IPS-20b (cell line): ENCODE measurements around the gene CEP164.
A peak's percentile ranks its signal among the peaks of the same experiment; 100 is the strongest.

Experiments used
- H3K27ac ChIP-seq: one replicate; pipeline ENCODE4 v1.5.1; 2013; ENCODE audit warnings: low read length
- H3K27me3 ChIP-seq: 2 replicates; pipeline ENCODE4 v1.6.1; 2013; ENCODE audit warnings: mild to moderate bottlenecking, low read length, inconsistent platforms; ENCODE audit not compliant: insufficient read depth
- H3K36me3 ChIP-seq: 2 replicates; pipeline ENCODE4 v1.6.1; 2013; ENCODE audit warnings: low read depth, mild to moderate bottlenecking, inconsistent platforms, low read length, moderate library complexity; ENCODE audit not compliant: insufficient read depth
- H3K4me1 ChIP-seq: 2 replicates; pipeline ENCODE4 v1.6.1; 2013; ENCODE audit warnings: mild to moderate bottlenecking, control low read depth, inconsistent platforms, low read length, moderate library complexity; ENCODE audit not compliant: insufficient read depth
- H3K4me3 ChIP-seq: 2 replicates; pipeline ENCODE4 v1.5.1; 2013; ENCODE audit warnings: mild to moderate bottlenecking, low read length, inconsistent platforms
- H3K9ac ChIP-seq: 2 replicates; pipeline ENCODE4 v1.6.1; 2013; ENCODE audit warnings: low read depth, mild to moderate bottlenecking, inconsistent platforms, low read length, moderate library complexity
- H3K9me3 ChIP-seq: 2 replicates; pipeline ENCODE4 v1.6.1; 2013; ENCODE audit warnings: mild to moderate bottlenecking, low read depth, low read length, inconsistent platforms; ENCODE audit not compliant: insufficient read depth

Gene CEP164

GRCh38 chr11:117327567-117328374 is at the start of gene CEP164:
TSS of gene CEP164 (plus strand) at chr11:117327854. CDS start at chr11:117338587, 10,733 bp downstream.
- H3K4me3 ChIP-seq: peak within 1 kb of the TSS; percentile 90
- peak within 1 kb of the TSS; percentile 82; the same call in 1 of the 2 replicates for H3K9ac ChIP-seq
- H3K4me1 ChIP-seq: no peaks in the 10 kb centered on the region
- H3K36me3 ChIP-seq: no peaks in the 10 kb centered on the region
- no peak within 1 kb of the TSS for H3K27ac ChIP-seq
- 0 out of 2 replicates have a peak, but pooled peaks cover 7% of the 10 kb centered on the region for H3K27me3 ChIP-seq
- no peaks in the 10 kb centered on the region for H3K9me3 ChIP-seq

- peaks cover 46% of the 10 kb centered on the region for H3K36me3 ChIP-seq
- H3K27ac ChIP-seq: no peak overlapping the region
- H3K27me3 ChIP-seq: no peaks in the 10 kb centered on the region
- no peaks in the 10 kb centered on the region for H3K9me3 ChIP-seq
- H3K4me1 ChIP-seq: 0 out of 2 replicates have a peak, but pooled peaks cover 4% of the 10 kb centered on the region
- no peak overlapping the region for H3K4me3 ChIP-seq
- H3K9ac ChIP-seq: no peak overlapping the region
Measured at GRCh38 chr11:117278347-117278746, 49.3 kb upstream of the CEP164 start.

GRCh38 chr11:117279711-117280376 is 47.8 kb upstream of the CEP164 start:
- Histone ChIP-seq H3K36me3 (peaks cover 60% of the 10 kb centered on the region), H3K27me3 (no peaks in the 10 kb centered on the region), H3K27ac (no peak overlapping the region), H3K4me1 (no peaks in the 10 kb centered on the region), H3K9me3 (no peaks in the 10 kb centered on the region), H3K9ac (no peak overlapping the region), H3K4me3 (no peak overlapping the region)

GRCh38 chr11:117281159-117281558 is 46.5 kb upstream of the CEP164 start:
- Histone ChIP-seq H3K36me3 (peaks cover 64% of the 10 kb centered on the region), H3K9ac (no peak overlapping the region)

GRCh38 chr11:117281869-117282268 is 45.8 kb upstream of the CEP164 start:
- Histone ChIP-seq H3K36me3 (peaks cover 71% of the 10 kb centered on the region), H3K9me3 (no peaks in the 10 kb centered on the region), H3K9ac (no peak overlapping the region), H3K4me3 (no peak overlapping the region), H3K27ac (no peak overlapping the region), H3K27me3 (no peaks in the 10 kb centered on the region), H3K4me1 (no peaks in the 10 kb centered on the region)

More at GRCh38 chr11:117281159-117281558, 46.5 kb upstream of the CEP164 start:
- H3K27me3 ChIP-seq: no peaks in the 10 kb centered on the region
- H3K9me3 ChIP-seq: no peaks in the 10 kb centered on the region
- H3K27ac ChIP-seq: no peak overlapping the region
- no peak overlapping the region for H3K4me3 ChIP-seq
- no peaks in the 10 kb centered on the region for H3K4me1 ChIP-seq

GRCh38 chr11:117282956-117283355 is 44.7 kb upstream of the CEP164 start:
- Histone ChIP-seq H3K27me3 (no peaks in the 10 kb centered on the region), H3K4me3 (no peak overlapping the region), H3K36me3 (peaks cover 82% of the 10 kb centered on the region), H3K9me3 (no peaks in the 10 kb centered on the region), H3K27ac (no peak overlapping the region), H3K4me1 (no peaks in the 10 kb centered on the region), H3K9ac (no peak overlapping the region)

- Histone ChIP-seq H3K4me3 (no peak overlapping the region), H3K27ac (no peak overlapping the region), H3K36me3 (peaks cover 93% of the 10 kb centered on the region), H3K9me3 (no peaks in the 10 kb centered on the region), H3K9ac (no peak overlapping the region), H3K4me1 (no peaks in the 10 kb centered on the region), H3K27me3 (no peaks in the 10 kb centered on the region)
Measured at GRCh38 chr11:117284053-117284452, 43.6 kb upstream of the CEP164 start.

GRCh38 chr11:117286588-117286987 is 41.1 kb upstream of the CEP164 start:
- H3K36me3 ChIP-seq: peaks cover 91% of the 10 kb centered on the region
- no peaks in the 10 kb centered on the region for H3K4me1 ChIP-seq
- no peaks in the 10 kb centered on the region for H3K9me3 ChIP-seq
- no peak overlapping the region for H3K9ac ChIP-seq
- no peaks in the 10 kb centered on the region for H3K27me3 ChIP-seq
- no peak overlapping the region for H3K4me3 ChIP-seq
- no peak overlapping the region for H3K27ac ChIP-seq

GRCh38 chr11:117287668-117288067 is 40.0 kb upstream of the CEP164 start:
- H3K36me3 ChIP-seq: peaks cover 80% of the 10 kb centered on the region
- H3K9ac ChIP-seq: no peak overlapping the region
- H3K9me3 ChIP-seq: no peaks in the 10 kb centered on the region
- no peak overlapping the region for H3K27ac ChIP-seq
- H3K27me3 ChIP-seq: no peaks in the 10 kb centered on the region
- no peak overlapping the region for H3K4me3 ChIP-seq
- no peaks in the 10 kb centered on the region for H3K4me1 ChIP-seq

- H3K4me3 ChIP-seq: no peak overlapping the region
- no peak overlapping the region for H3K27ac ChIP-seq
- no peaks in the 10 kb centered on the region for H3K4me1 ChIP-seq
- peaks cover 64% of the 10 kb centered on the region for H3K36me3 ChIP-seq
- H3K9ac ChIP-seq: no peak overlapping the region
- H3K9me3 ChIP-seq: no peaks in the 10 kb centered on the region
- no peaks in the 10 kb centered on the region for H3K27me3 ChIP-seq
Measured at GRCh38 chr11:117289795-117290194, 37.9 kb upstream of the CEP164 start.

- Histone ChIP-seq H3K36me3 (peaks cover 53% of the 10 kb centered on the region), H3K4me3 (no peak within 1 kb of the TSS), H3K27me3 (no peaks in the 10 kb centered on the region), H3K9me3 (no peaks in the 10 kb centered on the region), H3K27ac (no peak within 1 kb of the TSS), H3K9ac (no peak within 1 kb of the TSS), H3K4me1 (no peaks in the 10 kb centered on the region)
Measured at GRCh38 chr11:117290809-117291396, 36.8 kb upstream of the CEP164 start, which contains the start of gene BACE1-AS. TSS of gene BACE1-AS (plus strand) at chr11:117291346.
